Central memory CD4-positive, alpha-beta T cell (primary cell): ENCODE data around the gene ELFN2.
"Not testable (repeated sequence)": the region's sequence is repeated elsewhere in the genome, so short reads cannot be mapped to it uniquely, and the experiment has no call there.

Experiments used
- DNase-seq: peaks from one replicate; pipeline ENCODE4 v3.0.0; 2022
- total RNA-seq, 3 experiments: gene quantifications; one replicate each; lab custom pipeline; 2026; lab: John Stamatoyannopoulos, UW

The ELFN2 gene, protein sequence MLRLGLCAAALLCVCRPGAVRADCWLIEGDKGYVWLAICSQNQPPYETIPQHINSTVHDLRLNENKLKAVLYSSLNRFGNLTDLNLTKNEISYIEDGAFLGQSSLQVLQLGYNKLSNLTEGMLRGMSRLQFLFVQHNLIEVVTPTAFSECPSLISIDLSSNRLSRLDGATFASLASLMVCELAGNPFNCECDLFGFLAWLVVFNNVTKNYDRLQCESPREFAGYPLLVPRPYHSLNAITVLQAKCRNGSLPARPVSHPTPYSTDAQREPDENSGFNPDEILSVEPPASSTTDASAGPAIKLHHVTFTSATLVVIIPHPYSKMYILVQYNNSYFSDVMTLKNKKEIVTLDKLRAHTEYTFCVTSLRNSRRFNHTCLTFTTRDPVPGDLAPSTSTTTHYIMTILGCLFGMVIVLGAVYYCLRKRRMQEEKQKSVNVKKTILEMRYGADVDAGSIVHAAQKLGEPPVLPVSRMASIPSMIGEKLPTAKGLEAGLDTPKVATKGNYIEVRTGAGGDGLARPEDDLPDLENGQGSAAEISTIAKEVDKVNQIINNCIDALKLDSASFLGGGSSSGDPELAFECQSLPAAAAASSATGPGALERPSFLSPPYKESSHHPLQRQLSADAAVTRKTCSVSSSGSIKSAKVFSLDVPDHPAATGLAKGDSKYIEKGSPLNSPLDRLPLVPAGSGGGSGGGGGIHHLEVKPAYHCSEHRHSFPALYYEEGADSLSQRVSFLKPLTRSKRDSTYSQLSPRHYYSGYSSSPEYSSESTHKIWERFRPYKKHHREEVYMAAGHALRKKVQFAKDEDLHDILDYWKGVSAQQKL
- 0 to 1.8 (median 0.07) reads per million in 3 experiments for total RNA-seq

DNA sequence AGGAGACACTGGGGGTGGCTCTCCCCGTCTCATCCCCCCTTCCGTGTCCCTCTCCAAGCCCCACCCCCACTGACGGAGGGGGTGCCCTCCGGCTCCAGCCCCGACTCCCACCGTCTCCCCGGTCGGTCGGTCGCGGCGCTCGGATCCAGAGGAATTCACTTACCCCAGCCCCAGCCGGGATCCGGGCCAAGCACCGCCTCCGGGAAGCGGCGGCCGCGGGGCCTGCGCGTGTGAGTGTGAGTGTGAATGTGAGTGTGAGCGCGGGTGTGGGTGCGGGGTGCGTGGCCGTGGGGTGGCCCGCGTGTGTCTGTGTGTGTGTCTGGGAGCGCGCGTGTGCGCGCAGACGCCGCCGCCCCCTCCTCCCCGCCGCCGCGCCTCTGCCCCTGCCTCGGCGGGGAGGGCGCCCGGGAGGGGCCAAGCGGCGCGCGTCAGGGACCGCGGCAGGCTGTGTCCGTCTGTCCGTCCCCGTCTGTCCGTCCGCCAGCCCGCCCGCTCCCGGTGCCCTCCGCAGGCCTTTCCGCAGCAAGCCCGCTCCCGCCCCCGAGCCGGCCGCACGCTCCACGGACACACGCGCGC, at the start of gene ELFN2:
TSS of gene ELFN2 (minus strand) at position 345 of the 576 bp plus-strand sequence. CDS start 51,945 bp downstream, outside the sequence.
- DNase-seq = no peak

DNA sequence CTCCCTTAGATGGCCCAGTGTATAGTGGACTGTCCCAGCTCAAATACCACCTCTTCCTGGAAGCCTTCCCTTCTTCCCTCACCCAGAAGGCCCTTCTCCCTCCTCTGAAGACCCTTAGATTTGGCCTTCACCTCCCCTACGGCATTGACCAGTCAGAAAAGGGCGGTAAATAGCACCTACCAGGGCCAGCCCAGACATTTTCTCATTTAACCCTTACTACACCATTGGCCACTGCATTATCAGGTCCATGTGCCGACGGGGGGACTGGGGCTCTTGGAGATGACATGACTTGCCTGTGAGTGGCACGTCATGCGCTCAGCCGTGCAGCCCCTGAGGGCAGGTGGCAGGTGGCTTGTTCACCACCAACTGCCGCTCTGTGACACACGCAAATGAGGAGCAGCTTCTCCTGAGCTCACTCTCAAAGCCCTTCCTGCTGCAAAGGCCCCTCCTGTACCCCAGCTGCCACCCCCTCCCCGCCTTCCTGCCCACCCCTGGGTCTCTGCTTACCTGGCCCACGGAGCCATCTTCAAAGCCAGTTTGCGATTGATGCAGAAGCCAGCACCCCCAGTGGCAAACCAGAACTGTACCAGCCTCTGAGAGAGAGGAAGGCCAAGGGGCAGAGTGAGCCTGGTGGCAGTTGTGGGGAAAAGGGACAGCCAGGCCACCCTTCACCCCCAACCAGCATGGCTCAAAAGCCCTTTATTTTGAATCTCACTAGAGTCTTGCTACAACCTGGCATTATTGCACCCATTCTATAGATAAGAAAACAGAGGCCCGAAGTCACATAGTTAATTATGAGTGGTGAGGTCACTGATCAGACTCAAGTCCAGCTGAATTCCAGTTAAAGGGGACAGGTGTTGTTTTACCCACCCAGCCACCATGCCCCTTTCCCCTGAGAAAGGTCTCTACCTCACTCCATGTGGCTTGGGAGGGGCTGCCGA, 49.4 kb upstream of the ELFN2 start:
- DNase-seq = no peak

DNA sequence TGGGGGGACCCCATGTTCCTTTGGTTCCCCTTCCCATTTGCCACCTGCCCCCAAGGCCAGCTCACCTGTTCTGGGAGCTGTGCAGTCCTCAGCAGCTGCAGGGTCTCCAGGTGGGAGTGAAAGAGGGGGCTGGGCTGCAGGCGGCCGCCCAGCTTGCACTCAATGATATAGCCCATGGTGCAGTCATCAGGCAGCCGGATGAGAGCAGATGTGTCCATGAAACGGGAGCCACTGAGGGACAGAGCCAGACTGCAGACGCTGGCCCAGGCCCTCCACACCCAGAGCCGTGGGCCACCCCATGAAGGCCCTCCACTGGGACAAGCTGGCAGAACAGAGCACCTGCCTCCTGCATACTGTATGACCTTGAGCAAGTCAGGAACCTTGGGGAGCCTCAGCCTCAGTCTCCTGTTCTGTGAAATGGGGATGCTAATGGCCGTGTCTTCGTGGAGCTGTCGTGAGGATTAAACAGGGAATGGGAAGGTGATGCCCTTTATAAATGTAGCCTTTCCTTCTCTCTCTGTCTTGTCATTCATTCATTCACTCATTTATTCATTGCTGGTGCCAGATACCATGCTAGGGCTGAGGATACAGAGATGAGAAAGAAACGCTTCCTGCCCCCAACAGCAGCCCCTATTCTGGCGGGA, 47.3 kb upstream of the ELFN2 start:
- no peak for DNase-seq

DNA sequence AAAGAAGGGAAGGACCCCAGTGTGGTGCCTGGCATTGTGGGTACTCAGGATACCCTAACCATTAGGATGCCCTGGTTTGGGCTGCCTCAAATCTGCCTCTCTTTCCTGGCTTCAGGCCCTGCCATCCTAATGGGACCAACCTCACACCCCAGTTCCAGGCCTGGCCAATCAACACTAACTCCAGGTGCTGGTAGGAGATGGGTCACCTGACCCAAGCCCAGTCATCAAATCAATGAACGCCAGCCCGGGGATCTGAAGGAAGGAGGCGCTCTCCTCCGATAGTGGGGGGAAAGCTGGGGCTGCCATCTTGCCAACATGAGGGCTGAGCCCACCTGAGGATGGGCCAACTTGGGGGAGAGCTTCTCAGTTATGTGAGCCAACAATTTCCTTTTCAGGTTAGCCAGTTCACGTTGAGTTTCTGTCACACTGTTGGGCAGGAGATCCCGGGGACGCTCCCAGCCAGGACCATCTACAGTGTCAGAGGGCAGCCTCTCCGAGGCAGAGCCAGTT, 46.2 kb upstream of the ELFN2 start:
- DNase-seq = no peak

DNA sequence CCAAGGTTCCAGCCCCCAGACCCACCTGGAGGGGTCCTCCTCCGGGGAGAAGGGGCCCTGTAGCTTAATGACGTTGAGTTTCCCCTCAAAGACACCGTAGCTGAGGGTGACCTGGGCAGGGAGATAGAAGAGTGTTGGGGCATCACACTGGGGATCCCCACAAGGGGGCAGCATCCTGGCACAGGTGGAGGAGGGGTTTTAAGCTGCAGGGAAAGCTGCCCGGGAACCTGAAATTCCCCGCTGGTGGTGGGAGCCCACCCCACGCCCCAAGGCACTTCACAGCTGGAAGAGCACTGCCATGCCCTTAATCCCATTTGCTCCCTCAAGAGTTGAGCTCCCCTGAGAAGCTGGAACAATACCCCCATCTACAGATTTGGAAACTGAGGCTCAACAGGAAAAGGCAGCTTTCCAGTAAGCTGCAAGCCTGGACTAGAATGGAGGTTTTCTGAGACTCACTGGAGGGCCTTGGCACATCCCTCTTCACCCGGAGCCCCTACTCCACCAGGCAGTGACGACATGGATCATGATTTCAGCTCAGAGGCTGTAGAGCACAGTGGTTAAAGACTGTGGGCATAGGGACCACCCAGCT, 45.2 kb upstream of the ELFN2 start:
- peak; percentile 34 for DNase-seq

DNA sequence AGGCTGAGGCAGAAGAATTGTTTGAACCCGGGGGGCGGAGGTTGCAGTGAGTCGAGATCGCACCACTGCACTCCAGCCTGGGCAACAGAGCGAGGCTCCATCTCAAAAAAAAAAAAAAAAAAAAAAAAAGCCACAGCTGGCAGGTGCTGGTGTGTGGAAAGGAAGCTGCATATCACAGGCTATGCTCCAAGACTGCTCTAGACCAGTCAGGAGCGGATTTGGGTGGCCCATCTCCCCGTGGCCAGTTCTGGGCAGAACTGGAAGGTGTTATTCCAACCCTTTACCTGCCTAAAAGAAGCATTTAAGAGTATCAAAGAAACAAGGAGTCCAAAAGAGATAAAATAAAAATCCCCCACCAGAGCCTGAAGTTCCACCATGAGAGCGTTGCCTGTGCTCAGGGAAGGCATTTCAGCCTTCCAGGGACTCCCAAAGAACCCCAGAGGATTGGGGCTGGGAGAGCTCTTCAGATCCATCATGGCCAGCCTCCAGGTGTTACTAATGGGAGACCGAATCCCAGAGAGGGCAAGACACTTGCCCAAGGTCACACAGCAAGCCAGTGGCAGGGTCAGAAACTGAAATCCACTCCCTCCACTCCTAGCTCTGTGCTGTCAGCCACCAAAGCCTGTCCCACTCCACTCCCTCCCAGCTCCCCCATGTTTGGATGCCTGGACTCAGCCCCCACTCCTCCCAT, 44.6 kb upstream of the ELFN2 start:
- no peak for DNase-seq

DNA sequence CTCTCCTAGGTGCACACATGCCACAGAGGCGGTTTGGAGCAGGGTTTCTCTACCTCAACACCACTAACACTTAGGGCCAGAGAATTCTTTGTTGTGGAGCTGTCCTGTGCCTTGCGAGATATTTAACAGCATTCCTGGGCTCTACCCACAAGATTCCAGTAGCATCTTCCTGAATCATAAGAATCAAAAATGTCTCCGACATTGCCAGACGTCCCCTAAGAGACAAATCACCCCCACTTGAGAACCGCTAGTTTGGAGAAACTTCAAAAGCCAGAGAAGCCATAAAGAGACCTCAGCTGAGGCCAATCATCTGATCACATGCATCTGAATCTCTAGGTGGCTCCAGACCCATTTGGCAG, 42.8 kb upstream of the ELFN2 start:
- no peak for DNase-seq

DNA sequence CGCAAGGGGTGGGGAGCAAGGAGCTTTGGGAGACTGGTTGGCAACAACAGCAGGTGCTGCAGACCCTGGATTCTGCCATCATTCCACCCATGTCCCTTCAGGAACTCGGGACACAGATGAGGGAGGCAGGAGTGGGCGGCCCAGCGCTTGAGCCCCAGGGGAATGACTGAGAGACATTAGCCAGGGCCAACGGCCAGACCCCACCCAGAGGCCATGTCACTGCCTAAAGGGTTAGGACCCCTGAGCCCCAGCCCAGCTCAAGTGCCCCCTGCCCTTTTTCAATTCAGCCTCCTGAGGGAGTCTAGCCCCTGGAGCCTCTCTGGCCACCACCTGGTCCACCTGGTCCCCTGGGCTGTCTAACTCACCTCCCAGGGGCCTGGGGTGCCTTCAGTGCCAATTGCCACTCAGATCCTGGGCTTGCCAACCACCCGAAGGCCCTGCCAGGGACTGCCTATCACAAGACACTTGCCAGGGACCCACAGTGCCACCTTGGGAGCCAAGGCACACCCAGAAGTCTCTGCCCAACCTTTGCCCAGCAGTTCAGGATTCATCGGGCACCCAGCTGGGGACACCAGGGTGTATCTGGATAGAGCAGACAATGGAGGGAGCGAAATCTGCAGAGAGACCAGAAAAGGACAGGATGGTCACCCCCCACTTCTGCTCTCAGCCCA, 42.3 kb upstream of the ELFN2 start:
- no peak for DNase-seq

DNA sequence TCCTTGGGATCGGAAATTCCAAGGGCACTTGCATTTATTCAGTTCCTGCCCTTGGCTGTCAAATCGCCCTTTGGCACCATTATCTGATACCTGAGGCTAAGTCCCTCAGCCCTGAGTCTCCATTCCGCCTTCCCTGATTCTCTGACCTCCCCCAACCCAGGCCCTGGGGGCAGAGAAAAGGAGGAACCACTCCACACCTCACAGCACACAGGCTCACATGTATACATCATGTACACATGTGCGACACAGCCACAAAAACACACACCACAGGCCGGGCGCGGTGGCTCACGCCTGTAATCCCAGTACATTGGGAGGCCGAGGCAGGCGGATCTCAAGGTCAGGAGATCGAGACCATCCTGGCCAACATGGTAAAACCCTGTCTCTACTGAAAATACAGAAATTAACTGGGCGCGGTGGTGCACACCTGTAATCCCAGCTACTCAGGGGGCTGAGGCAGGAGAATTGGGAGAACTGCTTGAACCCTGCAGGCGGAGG, 41.0 kb upstream of the ELFN2 start:
- DNase-seq = not testable (repeated sequence)

GRCh38 chr22:37467391-37467955, 40.2 kb upstream of the ELFN2 start:
- DNase-seq = no peak

DNA sequence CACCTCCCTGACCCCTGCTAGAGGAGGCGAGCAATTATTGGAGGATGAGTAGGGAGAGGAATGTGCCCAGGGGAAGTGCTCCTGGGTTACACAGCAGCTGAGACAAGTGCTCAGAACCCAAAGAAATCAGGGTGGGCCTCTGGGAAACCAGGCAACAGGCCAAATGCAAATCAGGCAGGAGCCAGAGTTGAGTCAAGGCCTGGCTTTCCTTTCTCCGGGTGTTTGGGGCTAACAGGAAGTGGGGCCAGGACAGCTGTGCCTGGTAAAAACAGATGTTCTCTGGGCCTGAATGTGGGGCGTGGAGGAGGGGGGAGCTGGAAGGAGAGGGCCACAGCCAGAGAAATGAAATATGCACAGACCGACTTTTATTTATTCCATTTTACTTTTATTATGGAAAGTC, 36.9 kb upstream of the ELFN2 start:
- no peak for DNase-seq

DNA sequence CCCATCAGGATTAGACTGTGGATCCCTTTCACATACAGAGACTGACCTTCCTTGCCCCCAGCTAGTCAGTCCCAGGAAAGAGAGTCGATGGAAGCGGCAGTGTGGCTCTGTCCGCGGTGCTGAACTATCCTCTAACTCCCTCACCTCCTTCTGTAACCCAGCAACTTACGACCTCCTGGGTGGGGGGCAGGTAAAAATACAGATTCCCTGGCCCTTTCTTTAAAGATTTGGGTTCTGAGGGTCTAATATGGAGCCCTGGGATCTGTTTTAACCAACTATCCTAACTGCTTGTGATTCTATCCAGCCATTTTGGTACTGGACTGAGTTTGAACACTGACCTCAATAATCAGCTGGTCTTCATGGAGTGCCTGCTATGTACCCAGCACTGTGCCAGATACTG, 35.7 kb upstream of the ELFN2 start:
- no peak for DNase-seq

GRCh38 chr22:37462436-37462835, 35.2 kb upstream of the ELFN2 start:
- no peak for DNase-seq

DNA sequence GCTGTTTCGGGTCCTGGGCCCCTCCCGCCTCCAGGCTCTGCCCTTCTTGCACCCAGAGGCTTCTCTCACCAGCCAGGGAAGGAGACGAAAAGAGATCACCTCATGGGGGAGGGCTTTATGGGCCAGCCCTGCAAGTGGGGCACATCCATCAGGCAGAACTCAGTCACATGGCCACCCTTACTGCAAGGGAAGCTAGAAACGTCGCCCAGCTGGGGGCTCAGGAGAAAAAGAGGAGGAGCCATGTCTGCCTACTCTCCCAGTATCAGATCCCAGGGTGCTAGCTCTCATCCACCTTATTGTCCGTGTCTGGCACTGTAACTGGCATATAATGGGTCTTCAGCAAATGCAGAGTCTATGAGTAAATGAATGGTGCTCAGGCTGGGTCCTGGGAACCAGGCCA, 34.7 kb upstream of the ELFN2 start:
- no peak for DNase-seq

- no peak for DNase-seq
Observed at GRCh38 chr22:37460684-37461083, 33.4 kb upstream of the ELFN2 start.

- DNase-seq = no peak
Observed at GRCh38 chr22:37459206-37459605, 31.9 kb upstream of the ELFN2 start.

- peak; percentile 70 for DNase-seq
Observed at GRCh38 chr22:37457093-37457893, 30.0 kb upstream of the ELFN2 start.

GRCh38 chr22:37456346-37456745, 29.1 kb upstream of the ELFN2 start:
- no peak for DNase-seq

DNA sequence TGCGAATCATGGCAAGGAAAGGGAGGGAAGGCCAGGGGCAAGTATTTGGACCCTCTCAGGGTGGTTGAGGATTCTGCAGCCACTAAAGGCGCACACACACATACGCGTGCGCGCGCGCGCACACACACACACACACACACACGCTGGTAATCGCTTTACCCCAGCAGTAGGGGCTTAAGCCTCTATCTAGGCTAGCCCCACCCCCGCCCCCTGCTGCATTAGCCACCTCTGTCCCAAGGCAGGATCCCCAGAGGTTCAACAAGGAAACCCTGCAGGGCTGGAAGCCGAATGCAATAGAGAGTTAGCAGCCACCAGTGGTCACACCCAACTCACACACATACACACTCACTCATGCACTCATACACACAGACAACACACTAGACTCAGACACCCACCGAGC, 28.6 kb upstream of the ELFN2 start:
- no peak for DNase-seq
